HL-60 (cell line): ENCODE results near the gene TGFBR3L.

ENCODE experiments used
- CTCF ChIP-seq: IDR thresholded peaks from one replicate; pipeline ENCODE4 v1.5.1; 2011; ENCODE audit warnings: low read length, control low read depth, inconsistent platforms; ENCODE audit not compliant: insufficient read depth
- POLR2AphosphoS5 ChIP-seq: IDR thresholded peaks from 2 replicates; pipeline ENCODE4 v1.6.1; 2012; ENCODE audit warnings: low read depth

GRCh38 chr19:7877249-7877836 is 37.3 kb upstream of the TGFBR3L start:
- TF ChIP-seq CTCF (no peak), POLR2AphosphoS5 (no peak)
